ENCODE measurements around the gene ARID4B.

- TF ChIP-seq POLR2A (IDR thresholded peaks at IDR 0.05), result no peak
- no peak for TF ChIP-seq CTCF (IDR thresholded peaks at IDR 0.05)
These were observed 10.8 kb downstream of the ARID4B start for GRCh38 chr1:235317168-235317567.

Measured in heart left ventricle (tissue), 13 donors.